ENCODE results near the gene ELK1.

DNA sequence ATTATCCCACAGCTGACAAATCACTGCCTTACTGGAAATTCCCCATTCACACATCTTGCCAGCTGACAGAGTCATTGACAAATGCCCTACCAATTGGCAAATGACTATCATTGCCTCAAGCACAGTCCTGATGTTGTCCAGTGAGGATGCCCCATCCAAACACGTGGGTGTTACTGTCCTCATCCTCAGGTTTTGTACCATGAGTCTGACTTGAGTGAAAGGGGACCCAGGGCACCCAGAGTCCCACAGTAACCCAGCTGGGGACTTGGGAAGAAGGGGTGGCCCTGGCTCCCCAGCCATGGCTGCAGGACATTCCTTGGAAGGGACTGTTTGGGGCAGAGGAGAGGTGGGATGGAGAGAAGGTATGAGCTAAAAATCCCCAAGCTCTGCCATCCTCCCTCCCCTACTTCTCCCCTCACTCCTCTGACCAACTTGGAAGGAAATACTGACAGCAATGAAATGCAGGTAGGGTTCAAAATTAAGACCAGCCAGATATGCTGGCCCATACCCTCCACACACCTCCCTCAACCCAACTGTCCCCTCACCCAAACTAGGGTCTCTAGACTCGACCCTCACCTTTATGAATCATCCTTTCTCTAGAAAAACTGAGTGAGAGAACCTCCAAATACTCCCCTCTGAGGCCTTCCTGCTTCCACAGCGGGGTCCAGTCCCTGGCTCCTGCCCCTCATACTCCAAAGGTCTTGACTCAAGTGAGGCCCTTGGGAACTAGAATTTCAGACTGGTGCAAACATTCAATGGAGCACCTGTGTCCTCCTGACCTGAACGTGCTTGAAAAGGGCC is 63.1 kb downstream of the ELK1 start:
- TF ChIP-seq, protein P1, sequence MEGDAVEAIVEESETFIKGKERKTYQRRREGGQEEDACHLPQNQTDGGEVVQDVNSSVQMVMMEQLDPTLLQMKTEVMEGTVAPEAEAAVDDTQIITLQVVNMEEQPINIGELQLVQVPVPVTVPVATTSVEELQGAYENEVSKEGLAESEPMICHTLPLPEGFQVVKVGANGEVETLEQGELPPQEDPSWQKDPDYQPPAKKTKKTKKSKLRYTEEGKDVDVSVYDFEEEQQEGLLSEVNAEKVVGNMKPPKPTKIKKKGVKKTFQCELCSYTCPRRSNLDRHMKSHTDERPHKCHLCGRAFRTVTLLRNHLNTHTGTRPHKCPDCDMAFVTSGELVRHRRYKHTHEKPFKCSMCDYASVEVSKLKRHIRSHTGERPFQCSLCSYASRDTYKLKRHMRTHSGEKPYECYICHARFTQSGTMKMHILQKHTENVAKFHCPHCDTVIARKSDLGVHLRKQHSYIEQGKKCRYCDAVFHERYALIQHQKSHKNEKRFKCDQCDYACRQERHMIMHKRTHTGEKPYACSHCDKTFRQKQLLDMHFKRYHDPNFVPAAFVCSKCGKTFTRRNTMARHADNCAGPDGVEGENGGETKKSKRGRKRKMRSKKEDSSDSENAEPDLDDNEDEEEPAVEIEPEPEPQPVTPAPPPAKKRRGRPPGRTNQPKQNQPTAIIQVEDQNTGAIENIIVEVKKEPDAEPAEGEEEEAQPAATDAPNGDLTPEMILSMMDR (conservative IDR thresholded peaks at IDR 0.05; ENCODE audit: low read length): no peak
- TF ChIP-seq EZH2phosphoT487 (IDR thresholded peaks at IDR 0.05; ENCODE audit: borderline replicate concordance): no peak

Measured in Loucy (cell line).